GM06990 (cell line): ENCODE data around the gene CST9.

ENCODE experiments used
- DNase-seq: peaks from one replicate; pipeline ENCODE4 v3.0.0-alpha.2; 2011; ENCODE audit not compliant: insufficient read length; ENCODE audit errors: extremely low read depth
- H3K27me3 ChIP-seq: replicated peaks from 2 replicates; pipeline ENCODE4 v1.6.0; 2011; ENCODE audit warnings: low read length; ENCODE audit not compliant: control insufficient read depth, insufficient read depth
- H3K36me3 ChIP-seq: 2 replicates; pipeline ENCODE4 v1.5.1; 2011; ENCODE audit warnings: low read length; ENCODE audit not compliant: control insufficient read depth, insufficient read depth
- H3K4me3 ChIP-seq: replicated peaks from 2 replicates; pipeline ENCODE4 v1.5.1; 2011; ENCODE audit warnings: low read depth, mild to moderate bottlenecking, control low read depth, low read length
- CTCF ChIP-seq: IDR thresholded peaks from 2 replicates; pipeline ENCODE4 v1.5.1; 2011; ENCODE audit warnings: low read length, control low read depth, mild to moderate bottlenecking, inconsistent platforms; ENCODE audit not compliant: insufficient read depth, poor library complexity, severe bottlenecking

CST9 gene

DNA sequence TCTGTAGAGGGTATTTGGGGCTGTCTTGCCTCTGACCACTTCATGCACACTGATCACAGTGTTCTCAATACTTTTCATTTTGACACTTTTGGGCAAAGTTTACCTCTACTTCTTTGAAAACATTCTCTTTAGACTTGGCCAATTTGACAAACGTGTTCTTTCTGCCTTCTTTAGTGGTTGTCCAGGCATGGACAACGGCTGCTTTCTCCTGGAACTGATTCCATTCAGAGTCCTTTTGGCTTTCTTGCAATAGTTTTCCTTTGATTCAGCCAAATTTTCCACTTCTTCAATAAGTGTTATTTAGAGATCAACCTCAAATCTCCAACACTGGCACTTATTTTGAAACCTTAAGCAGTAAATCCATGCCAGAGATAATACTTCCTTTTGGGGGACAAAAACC is 6.7 kb upstream of the CST9 start:
- Histone ChIP-seq H3K36me3 (no peaks in the 10 kb centered on the region), H3K4me3 (no peak overlapping the region), H3K27me3 (no peaks in the 10 kb centered on the region)
- DNase-seq, result no peak
- TF ChIP-seq CTCF, result no peak

DNA sequence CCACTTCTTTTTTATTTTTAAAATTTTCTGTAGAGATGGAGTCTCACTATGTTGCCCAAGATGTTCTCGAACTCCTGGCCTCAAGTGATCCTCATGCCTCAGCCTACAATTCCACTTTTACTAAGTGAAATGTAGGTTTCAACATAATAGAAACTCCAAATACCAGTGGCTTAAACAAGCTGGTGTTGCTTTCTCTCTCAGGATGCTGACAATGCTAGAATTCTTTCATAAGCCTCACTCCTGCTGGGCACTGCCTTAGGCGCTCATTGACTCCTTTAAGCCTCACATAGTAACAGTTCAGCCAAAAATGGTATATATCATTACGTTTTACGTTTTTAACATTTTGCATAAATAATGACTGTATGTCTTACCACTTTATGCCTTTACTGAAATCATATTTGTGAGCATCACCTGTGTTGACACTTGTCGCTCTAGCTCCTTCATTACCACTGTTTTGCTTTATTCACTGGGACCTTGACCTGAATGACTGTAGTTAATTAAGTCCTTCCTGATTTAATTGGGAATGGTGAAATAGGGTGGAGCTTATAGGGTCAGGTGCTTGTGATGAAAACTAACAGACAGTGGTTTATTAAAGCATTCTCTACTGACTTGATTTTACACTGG is 3.9 kb upstream of the CST9 start:
- no peak for DNase-seq

GRCh38 chr20:23608251-23608846 is 2.6 kb upstream of the CST9 start:
- H3K4me3 ChIP-seq, result no peak overlapping the region

More for the DNA sequence above, 3.9 kb upstream of the CST9 start:
- TF ChIP-seq CTCF, result no peak
- Histone ChIP-seq H3K4me3 (no peak overlapping the region), H3K27me3 (no peaks in the 10 kb centered on the region; the same call in 1 of the 2 replicates), H3K36me3 (no peaks in the 10 kb centered on the region)

DNA sequence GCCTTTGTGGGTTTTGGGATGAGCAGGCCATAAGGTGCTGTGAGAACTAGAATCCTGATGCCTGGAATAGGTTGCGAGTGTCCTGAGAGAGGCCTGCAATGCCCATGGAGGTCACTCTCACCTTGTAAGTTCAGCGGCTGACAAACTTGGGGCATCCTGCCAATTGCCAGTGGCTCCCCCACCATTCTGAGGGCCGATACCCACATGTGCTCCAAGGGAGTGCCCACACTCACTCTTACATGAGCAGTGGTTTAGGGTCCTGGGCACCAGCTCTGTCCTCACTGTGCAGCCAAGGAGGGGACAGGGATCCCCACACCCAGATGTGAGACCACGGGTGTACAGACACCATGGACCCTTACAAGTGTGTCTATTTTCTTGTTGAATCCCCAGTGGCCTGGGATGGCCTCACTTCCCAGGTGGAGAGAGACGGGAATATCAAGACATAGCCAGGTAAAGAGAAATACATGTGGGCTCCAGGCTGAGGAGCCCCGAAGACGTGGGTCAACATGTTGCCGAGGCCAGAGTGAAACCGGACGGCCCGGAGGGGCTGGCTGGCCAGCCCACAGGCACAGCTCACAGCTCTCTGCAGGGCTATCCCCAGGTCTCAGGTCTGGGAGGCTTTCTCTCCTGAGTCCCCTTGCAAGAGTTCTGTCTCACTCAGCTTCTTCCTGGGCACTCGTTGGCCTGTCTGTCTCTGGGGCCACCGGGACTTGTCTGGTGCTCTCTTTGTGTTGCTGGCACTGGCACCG is 2.0 kb upstream of the CST9 start:
- H3K36me3 ChIP-seq, result no peaks in the 10 kb centered on the region
- TF ChIP-seq CTCF, result no peak
- no peak for DNase-seq
- no peak overlapping the region for H3K4me3 ChIP-seq
- no peaks in the 10 kb centered on the region; the same call in 1 of the 2 replicates for H3K27me3 ChIP-seq

More at GRCh38 chr20:23608251-23608846, 2.6 kb upstream of the CST9 start:
- DNase-seq, result no peak
- Histone ChIP-seq H3K27me3 (no peaks in the 10 kb centered on the region; the same call in 1 of the 2 replicates), H3K36me3 (no peaks in the 10 kb centered on the region)
- TF ChIP-seq CTCF, result no peak

DNA sequence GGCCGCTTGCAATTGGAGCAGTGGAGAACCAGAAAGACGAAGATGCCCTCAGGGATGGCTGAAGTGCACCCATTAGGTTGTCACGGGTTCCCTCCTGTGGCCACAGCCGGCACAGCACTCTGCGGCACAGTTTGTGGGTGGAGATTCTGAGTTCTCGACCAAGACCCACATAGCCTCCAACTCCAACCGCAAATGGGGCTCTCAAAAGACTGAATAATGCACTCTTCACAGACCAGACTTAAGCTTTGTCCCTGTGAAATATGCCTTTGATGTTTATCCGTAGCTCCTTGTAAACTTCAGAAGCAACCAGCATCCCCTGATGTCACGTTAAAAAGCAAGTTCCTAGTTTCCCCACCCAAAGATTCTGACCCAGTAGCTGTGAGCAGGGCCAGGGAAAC is 934 bp upstream of the CST9 start:
- TF ChIP-seq CTCF, result peak; percentile 94
- Histone ChIP-seq H3K27me3 (no peaks in the 10 kb centered on the region; the same call in 1 of the 2 replicates), H3K4me3 (no peak overlapping the region), H3K36me3 (no peaks in the 10 kb centered on the region)
- DNase-seq, result peak; percentile 59
